SU-DHL-6 (cell line): Measurements from ENCODE around the gene TAS2R1.

Source experiments
- H2AFZ ChIP-seq: fragments of 200-600 bp; sonication (generic); 2 replicates; pipeline ENCODE4 v1.6.1; 2014; ENCODE audit warnings: low read depth, mild to moderate bottlenecking, moderate library complexity, mixed read lengths, antibody characterized with exemption, low read length; ENCODE audit not compliant: severe bottlenecking
- H3F3A ChIP-seq: fragments of 200-600 bp; shearing (Covaris generic); 2 replicates; pipeline ENCODE4 v1.6.0; 2016; ENCODE audit warnings: antibody characterized with exemption, mild to moderate bottlenecking; ENCODE audit not compliant: insufficient read depth
- H3K27ac ChIP-seq: fragments of 200-600 bp; sonication (generic); 2 replicates; pipeline ENCODE4 v1.5.1; 2016; ENCODE audit warnings: low read depth, mild to moderate bottlenecking, low read length, moderate library complexity, mixed read lengths
- H3K27me3 ChIP-seq: fragments of 200-600 bp; sonication (generic), shearing (Covaris generic); 2 replicates; pipeline ENCODE4 v1.6.0; 2014; ENCODE audit warnings: mild to moderate bottlenecking, low read length
- H3K36me3 ChIP-seq: fragments of 200-600 bp; sonication (generic); 2 replicates; pipeline ENCODE4 v1.6.1; 2014; ENCODE audit warnings: mild to moderate bottlenecking, low read length, mixed read lengths
- H3K4me2 ChIP-seq: fragments of 300-600, 200-600 bp; shearing (Covaris generic), sonication (generic); 2 replicates; pipeline ENCODE4 v1.6.0; 2014; ENCODE audit warnings: low read length, low read depth, mild to moderate bottlenecking; ENCODE audit not compliant: poor library complexity, severe bottlenecking
- H3K4me3 ChIP-seq: fragments of 200-600 bp; sonication (generic); 2 replicates; pipeline ENCODE4 v1.5.1; 2014; ENCODE audit warnings: antibody characterized with exemption, low read length, mild to moderate bottlenecking, mixed read lengths; ENCODE audit not compliant: insufficient read depth, poor library complexity, severe bottlenecking
- H3K79me2 ChIP-seq: fragments of 200-600 bp; sonication (generic); 2 replicates; pipeline ENCODE4 v1.6.1; 2014; ENCODE audit warnings: mild to moderate bottlenecking, low read length, moderate library complexity; ENCODE audit not compliant: insufficient read depth
- H3K9ac ChIP-seq: fragments of 200-600 bp; sonication (generic); 2 replicates; pipeline ENCODE4 v1.7.0; 2014; ENCODE audit warnings: mild to moderate bottlenecking, low read length
- H3K9me2 ChIP-seq: fragments of 200-600 bp; sonication (generic); replicated peaks from 2 replicates; pipeline ENCODE4 v1.6.1; 2014; ENCODE audit warnings: low read length; ENCODE audit not compliant: insufficient read depth
- H3K9me3 ChIP-seq: fragments of 200-600 bp; sonication (generic); 2 replicates; pipeline ENCODE4 v1.6.1; 2014; ENCODE audit warnings: low read length, mixed read lengths; ENCODE audit not compliant: insufficient read depth
- H4K20me1 ChIP-seq: fragments of 200-600 bp; sonication (generic); 2 replicates; pipeline ENCODE4 v1.6.1; 2014; ENCODE audit warnings: low read depth, mild to moderate bottlenecking, antibody characterized with exemption, low read length, moderate library complexity, mixed read lengths
- CTCF ChIP-seq: fragments of 200-600 bp; sonication (generic); IDR thresholded peaks from one replicate; pipeline ENCODE4 v1.5.1; 2017; ENCODE audit warnings: antibody characterized with exemption, mild to moderate bottlenecking, low read length, moderate library complexity; ENCODE audit not compliant: insufficient read depth, poor library complexity, severe bottlenecking
- EZH2phosphoT487 ChIP-seq: fragments of 200-600 bp; sonication (generic), shearing (Covaris generic); conservative IDR thresholded peaks from 2 replicates; pipeline ENCODE4 v1.6.1; 2018; ENCODE audit warnings: mild to moderate bottlenecking, antibody characterized with exemption, low read length, moderate library complexity, mixed read lengths

The TAS2R1 gene

GRCh38 chr5:9625286-9625685 is 4.9 kb downstream of the TAS2R1 start:
- Histone ChIP-seq H3K9me3 (no peaks in the 10 kb centered on the region), H2AFZ (no peak overlapping the region), H3F3A (no peaks in the 10 kb centered on the region), H4K20me1 (no peaks in the 10 kb centered on the region), H3K4me2 (no peak overlapping the region), H3K4me3 (no peak overlapping the region), H3K79me2 (no peaks in the 10 kb centered on the region), H3K27ac (no peak overlapping the region), H3K36me3 (no peaks in the 10 kb centered on the region), H3K9me2 (no peaks in the 10 kb centered on the region), H3K9ac (no peak overlapping the region), H3K27me3 (no peaks in the 10 kb centered on the region)
- TF ChIP-seq CTCF = no peak

GRCh38 chr5:9624196-9624947 is 5.8 kb downstream of the TAS2R1 start:
- Histone ChIP-seq H3F3A (no peaks in the 10 kb centered on the region), H3K4me3 (no peak overlapping the region), H3K27me3 (no peaks in the 10 kb centered on the region), H3K4me2 (no peak overlapping the region), H2AFZ (no peak overlapping the region), H4K20me1 (no peaks in the 10 kb centered on the region), H3K79me2 (no peaks in the 10 kb centered on the region), H3K9me3 (no peaks in the 10 kb centered on the region), H3K27ac (no peak overlapping the region), H3K36me3 (no peaks in the 10 kb centered on the region), H3K9me2 (no peaks in the 10 kb centered on the region), H3K9ac (no peak overlapping the region)
- TF ChIP-seq EZH2phosphoT487 = no peak
- TF ChIP-seq CTCF = no peak

GRCh38 chr5:9623661-9624060 is 6.5 kb downstream of the TAS2R1 start:
- Histone ChIP-seq H3K27me3 (no peaks in the 10 kb centered on the region), H3K9ac (no peak overlapping the region), H3F3A (no peaks in the 10 kb centered on the region), H3K79me2 (no peaks in the 10 kb centered on the region), H2AFZ (no peak overlapping the region), H3K4me3 (no peak overlapping the region), H3K27ac (no peak overlapping the region), H3K36me3 (no peaks in the 10 kb centered on the region), H3K4me2 (no peak overlapping the region), H3K9me3 (no peaks in the 10 kb centered on the region), H3K9me2 (no peaks in the 10 kb centered on the region), H4K20me1 (no peaks in the 10 kb centered on the region)
- TF ChIP-seq CTCF (no peak), EZH2phosphoT487 (no peak)
